ENCODE measurements around the gene SH3TC1. TPM values are rescaled to one million over a fixed set of nuclear protein-coding genes. Genes with fewer than 3 reads are reported as not detected.
A peak's percentile ranks its signal among the peaks of the same experiment; 100 is the strongest.

The SH3TC1 gene
- total RNA-seq, 6 donors from 2014 or later: 34.1 to 193 (median 81.4) TPM

GRCh38 chr4:8218371-8219031, 19.4 kb downstream of the SH3TC1 start:
- Histone ChIP-seq H3K4me3 (no peak overlapping the region), H3K4me1 (peaks cover 12 to 28% (median 20%) of the 10 kb centered on the region in 4 donors), H3K27me3 (no peaks in the 10 kb centered on the region), H3K9me3 (no peaks in the 10 kb centered on the region), H3K27ac (no peak overlapping the region), H3K36me3 (peaks cover 0 to 82% (median 54%) of the 10 kb centered on the region in 4 donors)
- TF ChIP-seq EP300 (IDR thresholded peaks at IDR 0.05) (no peak), POLR2A (IDR thresholded peaks at IDR 0.05) (no peak), POLR2AphosphoS5 (IDR thresholded peaks at IDR 0.05) (no peak)
- TF ChIP-seq, protein P1, sequence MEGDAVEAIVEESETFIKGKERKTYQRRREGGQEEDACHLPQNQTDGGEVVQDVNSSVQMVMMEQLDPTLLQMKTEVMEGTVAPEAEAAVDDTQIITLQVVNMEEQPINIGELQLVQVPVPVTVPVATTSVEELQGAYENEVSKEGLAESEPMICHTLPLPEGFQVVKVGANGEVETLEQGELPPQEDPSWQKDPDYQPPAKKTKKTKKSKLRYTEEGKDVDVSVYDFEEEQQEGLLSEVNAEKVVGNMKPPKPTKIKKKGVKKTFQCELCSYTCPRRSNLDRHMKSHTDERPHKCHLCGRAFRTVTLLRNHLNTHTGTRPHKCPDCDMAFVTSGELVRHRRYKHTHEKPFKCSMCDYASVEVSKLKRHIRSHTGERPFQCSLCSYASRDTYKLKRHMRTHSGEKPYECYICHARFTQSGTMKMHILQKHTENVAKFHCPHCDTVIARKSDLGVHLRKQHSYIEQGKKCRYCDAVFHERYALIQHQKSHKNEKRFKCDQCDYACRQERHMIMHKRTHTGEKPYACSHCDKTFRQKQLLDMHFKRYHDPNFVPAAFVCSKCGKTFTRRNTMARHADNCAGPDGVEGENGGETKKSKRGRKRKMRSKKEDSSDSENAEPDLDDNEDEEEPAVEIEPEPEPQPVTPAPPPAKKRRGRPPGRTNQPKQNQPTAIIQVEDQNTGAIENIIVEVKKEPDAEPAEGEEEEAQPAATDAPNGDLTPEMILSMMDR (IDR thresholded peaks at IDR 0.05): no peak
- DNase-seq: peak in 1 of 2 donors; percentile 73
- ATAC-seq (ENCODE audit: low FRiP score in 2 of 2): no peak
- 92 to 97% methylated on average over 11 to 20 of the region's 20 CpGs for WGBS, 2 donors

- no peak overlapping the region for H3K27ac ChIP-seq
- peaks cover 0 to 83% (median 56%) of the 10 kb centered on the region in 4 donors for H3K36me3 ChIP-seq
- 89 to 92% methylated on average over 5 to 20 of the region's 21 CpGs for WGBS, 2 donors
- peak in 1 of 2 donors; percentile 83 for DNase-seq
- no peaks in the 10 kb centered on the region for H3K27me3 ChIP-seq
- H3K4me3 ChIP-seq: no peak overlapping the region
- ATAC-seq (ENCODE audit: low FRiP score in 2 of 2): no peak
- TF ChIP-seq POLR2A (IDR thresholded peaks at IDR 0.05) (no peak), POLR2AphosphoS5 (IDR thresholded peaks at IDR 0.05) (no peak), EP300 (IDR thresholded peaks at IDR 0.05) (no peak)
- TF ChIP-seq, protein P1 (IDR thresholded peaks at IDR 0.05): no peak
- peaks cover 12 to 28% (median 20%) of the 10 kb centered on the region in 4 donors for H3K4me1 ChIP-seq
- H3K9me3 ChIP-seq: no peaks in the 10 kb centered on the region
Observed at GRCh38 chr4:8219236-8219635, 20.1 kb downstream of the SH3TC1 start.

DNA sequence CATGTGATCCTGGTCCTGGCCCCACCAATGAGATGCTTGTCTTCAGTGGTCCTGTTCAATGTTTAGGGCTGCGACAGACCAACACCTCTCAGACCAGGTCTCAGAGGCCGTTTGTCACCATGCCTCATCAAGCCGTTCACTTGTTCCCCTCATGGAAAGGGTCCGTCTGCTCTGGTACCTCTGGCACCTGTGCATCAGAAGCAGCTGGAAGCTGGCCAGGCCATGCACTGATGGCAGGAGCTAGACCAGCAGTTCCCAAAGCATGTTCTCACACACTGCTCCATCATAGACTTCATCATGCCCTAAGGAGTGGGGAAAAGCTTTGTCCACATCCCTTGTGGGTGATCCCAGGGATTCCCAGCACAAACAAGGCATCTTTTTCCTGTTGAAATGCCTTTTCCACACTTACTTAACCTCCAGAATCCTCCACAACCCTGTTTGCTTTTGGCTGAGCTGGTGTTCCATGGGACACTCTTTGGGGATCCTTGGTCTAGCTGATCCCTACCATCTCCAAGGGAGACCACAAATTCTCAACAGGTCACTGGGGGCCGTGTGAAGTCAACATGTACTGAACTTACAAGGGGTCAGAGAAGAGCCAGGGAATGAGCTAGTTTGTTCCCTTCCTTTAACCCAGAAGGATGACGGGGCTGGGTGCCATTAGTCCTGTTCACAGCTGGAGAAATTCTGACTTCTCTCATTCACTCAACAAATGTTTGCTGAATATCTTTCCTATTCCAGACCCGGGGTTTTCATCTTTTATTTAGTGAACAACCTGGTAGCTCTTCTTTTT, 21.8 kb downstream of the SH3TC1 start:
- Histone ChIP-seq H3K36me3 (peaks cover 0 to 82% (median 53%) of the 10 kb centered on the region in 4 donors), H3K4me3 (no peak overlapping the region), H3K9me3 (no peaks in the 10 kb centered on the region), H3K4me1 (peaks cover 7 to 20% (median 9%) of the 10 kb centered on the region in 4 donors), H3K27ac (peak overlapping the region; percentile 39 to 74 (median 72)), H3K27me3 (no peaks in the 10 kb centered on the region)
- DNase-seq (no peak), ATAC-seq (ENCODE audit: low FRiP score in 2 of 2) (peak in 1 of 2 donors; percentile 22)
- 72 to 86% methylated on average over 3 to 7 of the region's 7 CpGs for WGBS, 2 donors
- TF ChIP-seq POLR2AphosphoS5 (IDR thresholded peaks at IDR 0.05) (no peak), POLR2A (IDR thresholded peaks at IDR 0.05) (no peak)
- TF ChIP-seq, protein P1 (IDR thresholded peaks at IDR 0.05): no peak

- no peaks in the 10 kb centered on the region for H3K27me3 ChIP-seq
- 39 to 50% methylated on average over 5 of the region's 5 CpGs for WGBS, 2 donors
- TF ChIP-seq, protein P1 (IDR thresholded peaks at IDR 0.05): no peak
- TF ChIP-seq EP300 (IDR thresholded peaks at IDR 0.05) (peak in 3 of 4 donors; percentile 31 to 90 (median 85)), POLR2AphosphoS5 (IDR thresholded peaks at IDR 0.05) (peak; percentile 40 to 85), POLR2A (IDR thresholded peaks at IDR 0.05) (peak in 1 of 4 donors; percentile 13)
- ATAC-seq (ENCODE audit: low FRiP score in 2 of 2) (peak in 1 of 2 donors; percentile 77), DNase-seq (no peak)
- H3K36me3 ChIP-seq: peaks cover 0 to 82% (median 50%) of the 10 kb centered on the region in 4 donors
- H3K27ac ChIP-seq: peak overlapping the region; percentile 49 to 74 (median 72)
- H3K4me3 ChIP-seq: no peak overlapping the region
- H3K9me3 ChIP-seq: no peaks in the 10 kb centered on the region
- peaks cover 7 to 20% (median 9%) of the 10 kb centered on the region in 4 donors for H3K4me1 ChIP-seq
Observed at GRCh38 chr4:8221476-8221875, 22.4 kb downstream of the SH3TC1 start.
